GM12878 (cell line): ENCODE data around the gene FFAR3.
A peak's percentile ranks its signal among the peaks of the same experiment; 100 is the strongest.

Source experiments
- BRCA1 ChIP-seq: IDR thresholded peaks from 2 replicates; pipeline ENCODE4 v1.6.1; 2011; ENCODE audit warnings: low read depth, low read length, improper control_type of control experiment
- FOXM1 ChIP-seq: IDR thresholded peaks from 2 replicates; pipeline ENCODE4 v1.6.1; 2012; ENCODE audit warnings: low read depth, mild to moderate bottlenecking, inconsistent platforms, low read length, moderate library complexity
- NFXL1 ChIP-seq: fragments of 450-650 bp; IDR thresholded peaks from 2 replicates; pipeline ENCODE4 v1.6.1; 2017; ENCODE audit warnings: antibody characterized with exemption, mild to moderate bottlenecking, borderline replicate concordance
- POLR2A ChIP-seq: IDR thresholded peaks from 2 replicates; pipeline ENCODE4 v1.6.1; 2011; ENCODE audit warnings: low read depth, mild to moderate bottlenecking, low read length
- POLR2AphosphoS5 ChIP-seq: IDR thresholded peaks from 2 replicates; pipeline ENCODE4 v1.6.1; 2011; ENCODE audit warnings: mild to moderate bottlenecking, low read length, inconsistent platforms
- RFX5 ChIP-seq: IDR thresholded peaks from 2 replicates; pipeline ENCODE4 v1.6.1; 2011; ENCODE audit warnings: low read depth, low read length, improper control_type of control experiment
- TF ChIP-seq, protein P1 (sequence below): IDR thresholded peaks from 2 replicates; pipeline ENCODE4 v1.6.1; 2011; ENCODE audit warnings: borderline replicate concordance, low read depth, mild to moderate bottlenecking, moderate library complexity, low read length; ENCODE audit not compliant: insufficient read depth, poor library complexity, severe bottlenecking

DNA sequence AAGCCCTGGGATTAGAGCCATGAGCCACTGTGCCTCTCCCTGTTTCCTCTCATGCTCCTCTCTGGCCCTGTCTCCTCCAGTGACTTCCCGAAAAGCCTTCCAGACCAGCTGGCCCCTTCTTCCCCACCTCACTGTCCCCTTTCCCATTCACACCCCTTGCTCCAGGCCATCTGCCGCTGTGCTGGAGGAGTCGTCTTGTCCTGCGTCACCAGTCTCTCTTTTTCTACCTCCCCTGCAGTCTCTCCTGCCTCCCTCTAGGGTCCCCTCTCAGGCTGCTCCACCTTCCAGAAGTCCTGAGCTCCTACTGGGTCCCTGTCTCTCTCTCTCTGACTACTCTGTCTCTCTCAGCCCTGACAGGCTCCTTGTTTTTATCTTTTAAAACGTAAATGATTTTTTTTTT is 15.8 kb upstream of the FFAR3 start:
- no peak for TF ChIP-seq RFX5
- TF ChIP-seq, protein P1, sequence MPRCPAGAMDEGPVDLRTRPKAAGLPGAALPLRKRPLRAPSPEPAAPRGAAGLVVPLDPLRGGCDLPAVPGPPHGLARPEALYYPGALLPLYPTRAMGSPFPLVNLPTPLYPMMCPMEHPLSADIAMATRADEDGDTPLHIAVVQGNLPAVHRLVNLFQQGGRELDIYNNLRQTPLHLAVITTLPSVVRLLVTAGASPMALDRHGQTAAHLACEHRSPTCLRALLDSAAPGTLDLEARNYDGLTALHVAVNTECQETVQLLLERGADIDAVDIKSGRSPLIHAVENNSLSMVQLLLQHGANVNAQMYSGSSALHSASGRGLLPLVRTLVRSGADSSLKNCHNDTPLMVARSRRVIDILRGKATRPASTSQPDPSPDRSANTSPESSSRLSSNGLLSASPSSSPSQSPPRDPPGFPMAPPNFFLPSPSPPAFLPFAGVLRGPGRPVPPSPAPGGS = no peak
- no peak for TF ChIP-seq FOXM1
- TF ChIP-seq POLR2AphosphoS5 = no peak
- no peak for TF ChIP-seq BRCA1
- TF ChIP-seq NFXL1 = no peak
- peak; percentile 44 for TF ChIP-seq POLR2A
